Chondrocyte (in vitro differentiated cells): ENCODE results near the gene ZNF275. TPM values are rescaled to one million over a fixed set of nuclear protein-coding genes. Genes with fewer than 3 reads are reported as not detected.
"Not testable (repeated sequence)": the region's sequence is repeated elsewhere in the genome, so short reads cannot be mapped to it uniquely, and the experiment has no call there.

Experiments
- DNase-seq: peaks from one replicate; pipeline ENCODE4 v3.0.0; 2021; ENCODE audit warnings: mixed read lengths, low spot score
- H3K27ac Mint-ChIP-seq: one replicate; pipeline ENCODE4 v1.8.0; 2021; ENCODE audit warnings: mild to moderate bottlenecking, moderate library complexity, mixed read lengths; ENCODE audit not compliant: unreplicated experiment
- H3K27me3 Mint-ChIP-seq: 2 replicates; pipeline ENCODE4 v1.8.0; 2021; ENCODE audit warnings: low read depth, mixed read lengths
- H3K36me3 Mint-ChIP-seq: 2 replicates; pipeline ENCODE4 v1.8.0; 2021; ENCODE audit warnings: low read depth, mixed read lengths
- H3K4me1 Mint-ChIP-seq: 2 replicates; pipeline ENCODE4 v1.8.0; 2021; ENCODE audit warnings: low read depth, mild to moderate bottlenecking, mixed read lengths
- H3K4me3 Mint-ChIP-seq: one replicate; pipeline ENCODE4 v1.8.0; 2021; ENCODE audit warnings: mild to moderate bottlenecking, moderate library complexity, mixed read lengths; ENCODE audit not compliant: unreplicated experiment
- H3K9me3 Mint-ChIP-seq: 2 replicates; pipeline ENCODE4 v1.8.0; 2021; ENCODE audit warnings: low read depth, mixed read lengths
- CTCF ChIP-seq: fragments of 200-600 bp; sonication (generic); IDR thresholded peaks from 2 replicates; pipeline ENCODE4 v1.5.0; 2021; ENCODE audit warnings: antibody characterized with exemption, mild to moderate bottlenecking, moderate library complexity
- long read RNA-seq: library from polyadenylated mRNA; stranded (forward); transcript quantifications from one replicate; pipeline ENCODE4 v2.0.0, GENCODE V29; 2021
- total RNA-seq: library from RNA; stranded (reverse); gene quantifications from 3 replicates; pipeline ENCODE4 v1.2.1, GENCODE V29; 2021

ZNF275 gene
- 16.9 to 20.2 TPM (median 19.8 TPM) in 3 replicates for total RNA-seq
- long read RNA-seq, full-length matches to known transcripts: 2 of 11 reads
- long read RNA-seq, partial matches to known transcripts: 9 of 11 reads
- long read RNA-seq, other reads (novel, unspliced or antisense): 0 of 11 reads

GRCh38 chrX:153333821-153334653 is at the start of gene ZNF275:
ZNF275 (plus strand) TSS chrX:153334153; CDS start chrX:153336680, 2,527 bp downstream.
- Mint-ChIP-seq H3K4me3 (peak within 1 kb of the TSS; percentile 78), H3K9me3 (peaks cover 8% of the 10 kb centered on the region), H3K27me3 (no peaks in the 10 kb centered on the region), H3K36me3 (no peaks in the 10 kb centered on the region), H3K4me1 (peaks cover 18% of the 10 kb centered on the region), H3K27ac (peak within 1 kb of the TSS; percentile 85)
- peak; percentile 82 for DNase-seq
- no peak for TF ChIP-seq CTCF

- H3K4me1 Mint-ChIP-seq, H3K36me3 Mint-ChIP-seq, H3K9me3 Mint-ChIP-seq, H3K4me3 Mint-ChIP-seq, H3K27ac Mint-ChIP-seq, H3K27me3 Mint-ChIP-seq, DNase-seq: not testable (repeated sequence)
Measured at GRCh38 chrX:153285678-153286077, 48.3 kb upstream of the ZNF275 start.

GRCh38 chrX:153288807-153289206 is 45.1 kb upstream of the ZNF275 start:
- not testable (repeated sequence) for H3K27me3 Mint-ChIP-seq

GRCh38 chrX:153293485-153294071 is 40.4 kb upstream of the ZNF275 start:
- H3K9me3 Mint-ChIP-seq: peaks cover 20% of the 10 kb centered on the region
- not testable (repeated sequence) for H3K4me1 Mint-ChIP-seq, H3K27ac Mint-ChIP-seq, H3K36me3 Mint-ChIP-seq, H3K4me3 Mint-ChIP-seq, DNase-seq
- peaks cover 11% of the 10 kb centered on the region for H3K27me3 Mint-ChIP-seq

More at GRCh38 chrX:153288807-153289206, 45.1 kb upstream of the ZNF275 start:
- DNase-seq, H3K9me3 Mint-ChIP-seq, H3K4me1 Mint-ChIP-seq, H3K4me3 Mint-ChIP-seq, H3K27ac Mint-ChIP-seq, H3K36me3 Mint-ChIP-seq: not testable (repeated sequence)

- Mint-ChIP-seq H3K9me3 (peaks cover 20% of the 10 kb centered on the region), H3K4me1 (no peaks in the 10 kb centered on the region), H3K4me3 (no peak overlapping the region), H3K27me3 (peaks cover 15% of the 10 kb centered on the region), H3K36me3 (peaks cover 5% of the 10 kb centered on the region), H3K27ac (no peak overlapping the region)
- no peak for DNase-seq
- TF ChIP-seq CTCF: no peak
Measured at GRCh38 chrX:153297376-153297775, 36.6 kb upstream of the ZNF275 start.

GRCh38 chrX:153299855-153300254 is 34.1 kb upstream of the ZNF275 start:
- Mint-ChIP-seq H3K9me3 (peaks cover 14% of the 10 kb centered on the region), H3K4me1 (no peaks in the 10 kb centered on the region), H3K27me3 (peaks cover 20% of the 10 kb centered on the region)

More at GRCh38 chrX:153299855-153300254, 34.1 kb upstream of the ZNF275 start:
- no peaks in the 10 kb centered on the region for H3K36me3 Mint-ChIP-seq
- no peak for DNase-seq
- no peak overlapping the region for H3K27ac Mint-ChIP-seq
- TF ChIP-seq CTCF: no peak
- no peak overlapping the region for H3K4me3 Mint-ChIP-seq
